ENCODE measurements around the gene JMJD8. TPM values are rescaled to one million over a fixed set of nuclear protein-coding genes. Genes with fewer than 3 reads are reported as not detected.

The JMJD8 gene
- total RNA-seq, 1 donor from 2014 or later = 62.9 TPM

- no peaks in the 10 kb centered on the region for H3K9me3 ChIP-seq
- no peak for TF ChIP-seq POLR2A (IDR thresholded peaks at IDR 0.05)
- peak in 1 of 3 experiments; percentile 3 for TF ChIP-seq CTCF (IDR thresholded peaks at IDR 0.05)
- H3K4me1 ChIP-seq = peaks cover 18% of the 10 kb centered on the region
- H3K27me3 ChIP-seq = no peaks in the 10 kb centered on the region
- peak overlapping the region; percentile 29 to 36 for H3K4me3 ChIP-seq
- no peak for DNase-seq (ENCODE audit: extremely low spot score in 2 of 2)
- intact Hi-C loops (cut with DNase I) = no loop called here
- peak overlapping the region; percentile 16 for H3K27ac ChIP-seq
- H3K36me3 ChIP-seq = no peaks in the 10 kb centered on the region
Observed at GRCh38 chr16:661184-661821, 22.8 kb downstream of the JMJD8 start.

GRCh38 chr16:660459-661183 lies 23.5 kb downstream of the JMJD8 start:
- peak overlapping the region; percentile 75 for H3K27ac ChIP-seq
- DNase-seq (ENCODE audit: extremely low spot score in 2 of 2) = no peak
- TF ChIP-seq POLR2AphosphoS5 (IDR thresholded peaks at IDR 0.05; ENCODE audit: insufficient read depth in 1 of 2, low read depth in 1 of 2) = peak in 1 of 2 donors; percentile 61
- peak; percentile 15 to 47 (median 40) for TF ChIP-seq CTCF (IDR thresholded peaks at IDR 0.05)
- TF ChIP-seq POLR2A (IDR thresholded peaks at IDR 0.05) = no peak
- no peaks in the 10 kb centered on the region for H3K36me3 ChIP-seq
- H3K9me3 ChIP-seq = no peaks in the 10 kb centered on the region
- H3K4me1 ChIP-seq = peaks cover 18% of the 10 kb centered on the region
- no peaks in the 10 kb centered on the region for H3K27me3 ChIP-seq
- intact Hi-C loops (cut with DNase I) = no loop called here
- H3K4me3 ChIP-seq = peak overlapping the region; percentile 29 to 36

- no peaks in the 10 kb centered on the region for H3K36me3 ChIP-seq
- intact Hi-C loops (cut with DNase I) = no loop called here
- DNase-seq (ENCODE audit: extremely low spot score in 2 of 2) = no peak
- H3K4me3 ChIP-seq = peak overlapping the region in 1 of 2 donors; percentile 36
- no peaks in the 10 kb centered on the region for H3K27me3 ChIP-seq
- H3K27ac ChIP-seq = peak overlapping the region; percentile 75
- TF ChIP-seq POLR2AphosphoS5 (IDR thresholded peaks at IDR 0.05; ENCODE audit: insufficient read depth in 1 of 2, low read depth in 1 of 2) (no peak), CTCF (IDR thresholded peaks at IDR 0.05) (no peak), POLR2A (IDR thresholded peaks at IDR 0.05) (no peak)
- no peaks in the 10 kb centered on the region for H3K9me3 ChIP-seq
- peaks cover 18% of the 10 kb centered on the region for H3K4me1 ChIP-seq
Observed at GRCh38 chr16:660132-660458, 24.0 kb downstream of the JMJD8 start.

GRCh38 chr16:659618-660017 lies 24.5 kb downstream of the JMJD8 start:
- no peak for DNase-seq (ENCODE audit: extremely low spot score in 2 of 2)
- no peaks in the 10 kb centered on the region for H3K9me3 ChIP-seq
- H3K27ac ChIP-seq = no peak overlapping the region
- intact Hi-C loops (cut with DNase I) = no loop called here
- peaks cover 18% of the 10 kb centered on the region for H3K4me1 ChIP-seq
- H3K36me3 ChIP-seq = no peaks in the 10 kb centered on the region
- H3K4me3 ChIP-seq = no peak overlapping the region
- H3K27me3 ChIP-seq = no peaks in the 10 kb centered on the region
- TF ChIP-seq POLR2A (IDR thresholded peaks at IDR 0.05) (no peak), POLR2AphosphoS5 (IDR thresholded peaks at IDR 0.05; ENCODE audit: insufficient read depth in 1 of 2, low read depth in 1 of 2) (no peak), CTCF (IDR thresholded peaks at IDR 0.05) (no peak)

All from vagina (tissue), 2 donors.